GM19372 (cell line): ENCODE measurements around the gene LAP3.

Source experiments
- ATAC-seq: cut with Tn5 transposase; IDR thresholded peaks from one replicate; pipeline ENCODE4 v1.9.1; 2021; ENCODE audit warnings: mild to moderate bottlenecking, low read depth, moderate library complexity; ENCODE audit not compliant: unreplicated experiment

The LAP3 gene

GRCh38 chr4:17614416-17615299 lies 37.7 kb downstream of the LAP3 start, which contains the start of gene MED28:
Gene MED28 (plus strand): TSS chr4:17614641. CDS start chr4:17614655, 14 bp downstream.
- ATAC-seq = peak; percentile 93

- no peak for ATAC-seq
Measured at GRCh38 chr4:17616283-17616682, 39.3 kb downstream of the LAP3 start.

- no peak for ATAC-seq
Measured at GRCh38 chr4:17618926-17619325, 41.9 kb downstream of the LAP3 start.

- no peak for ATAC-seq
Measured at GRCh38 chr4:17619416-17620105, 42.6 kb downstream of the LAP3 start.

GRCh38 chr4:17623451-17624001 lies 46.5 kb downstream of the LAP3 start:
- ATAC-seq = no peak

- no peak for ATAC-seq
Measured at GRCh38 chr4:17624821-17625220, 47.8 kb downstream of the LAP3 start.

GRCh38 chr4:17630228-17630627 lies 53.2 kb downstream of the LAP3 start:
- ATAC-seq = no peak

- ATAC-seq = no peak
Measured at GRCh38 chr4:17633600-17633999, 56.6 kb downstream of the LAP3 start.

GRCh38 chr4:17635056-17635455 lies 58.1 kb downstream of the LAP3 start:
- ATAC-seq = no peak

GRCh38 chr4:17636341-17636695 lies 59.3 kb downstream of the LAP3 start:
- no peak for ATAC-seq

- ATAC-seq = peak; percentile 77
Measured at GRCh38 chr4:17636696-17637622, 60.0 kb downstream of the LAP3 start.

- no peak for ATAC-seq
Measured at GRCh38 chr4:17639136-17639535, 62.1 kb downstream of the LAP3 start.

GRCh38 chr4:17642398-17642783 lies 65.4 kb downstream of the LAP3 start:
- ATAC-seq = no peak

- ATAC-seq = no peak
Measured at GRCh38 chr4:17646693-17647092, 69.7 kb downstream of the LAP3 start.

GRCh38 chr4:17647176-17647806 lies 70.3 kb downstream of the LAP3 start:
- no peak for ATAC-seq

- ATAC-seq = no peak
Measured at GRCh38 chr4:17647927-17648326, 70.9 kb downstream of the LAP3 start.

GRCh38 chr4:17650406-17650805 lies 73.4 kb downstream of the LAP3 start:
- no peak for ATAC-seq

- ATAC-seq = no peak
Measured at GRCh38 chr4:17654701-17655100, 77.7 kb downstream of the LAP3 start.

- ATAC-seq = no peak
Measured at GRCh38 chr4:17657090-17657489, 80.1 kb downstream of the LAP3 start.
